D721Med (cell line): ENCODE measurements around the gene DLG4.
A peak's percentile ranks its signal among the peaks of the same experiment; 100 is the strongest.

Source experiments
- DNase-seq: peaks from one replicate; pipeline ENCODE4 v3.0.0; 2011; ENCODE audit warnings: low spot score; ENCODE audit not compliant: insufficient read length
- FAIRE-seq: peaks from 2 replicates; lab custom pipeline; 2011; peaks lifted over from hg19 to GRCh38; lab: Jason Lieb, UNC
- TF ChIP-seq, protein P1 (sequence below): IDR thresholded peaks from 2 replicates; pipeline ENCODE4 v1.5.1; 2012; ENCODE audit warnings: mild to moderate bottlenecking, control low read depth; ENCODE audit not compliant: insufficient read depth; ENCODE audit errors: missing control alignments

DLG4 gene

DNA sequence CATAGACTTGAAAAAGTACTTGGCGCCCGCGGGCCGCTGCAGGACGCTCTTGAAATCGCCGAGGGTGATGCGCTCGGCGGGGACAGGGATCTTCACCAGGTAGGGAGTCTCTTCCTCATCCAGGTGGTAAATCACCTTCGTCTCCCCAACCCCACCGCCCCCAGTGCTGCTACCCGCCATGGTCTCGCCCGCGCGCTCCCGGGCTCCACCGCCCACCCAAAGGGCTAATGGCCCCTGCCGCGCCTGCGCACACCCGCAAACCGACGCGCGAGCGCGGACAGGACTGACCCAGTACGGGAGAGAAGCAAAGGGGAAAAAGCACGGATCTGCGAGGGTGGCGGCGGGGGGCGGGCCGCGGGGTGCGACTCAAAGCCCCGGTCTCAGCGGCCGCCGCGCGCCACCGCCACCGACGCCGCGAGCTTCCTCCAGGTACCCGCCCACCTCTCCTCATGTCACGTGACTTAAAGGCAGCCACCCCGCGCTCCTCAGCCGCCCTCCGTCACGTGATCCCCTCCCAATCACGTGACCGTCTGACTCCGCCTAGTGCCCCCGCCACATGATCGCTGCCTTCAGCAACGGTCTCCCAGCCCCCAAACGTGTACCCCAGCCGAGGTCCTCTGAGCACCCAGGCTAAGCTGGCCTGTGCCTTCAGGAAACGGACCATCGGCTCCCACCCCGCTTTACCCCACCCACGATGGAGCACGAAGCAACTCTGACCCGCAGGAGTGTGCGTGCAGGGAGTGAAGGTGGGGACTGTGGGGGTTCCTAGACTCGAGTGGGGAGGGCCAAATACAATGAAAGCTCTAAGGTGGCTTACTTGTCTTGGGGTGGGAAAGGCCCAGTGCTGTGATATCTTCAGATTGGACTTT, 14.7 kb upstream of the DLG4 start, which contains the start of gene DVL2:
TSS of gene DVL2 (minus strand) at position 435 of the 869 bp plus-strand sequence. CDS start at position 180, 255 bp downstream.
- TF ChIP-seq, protein P1, sequence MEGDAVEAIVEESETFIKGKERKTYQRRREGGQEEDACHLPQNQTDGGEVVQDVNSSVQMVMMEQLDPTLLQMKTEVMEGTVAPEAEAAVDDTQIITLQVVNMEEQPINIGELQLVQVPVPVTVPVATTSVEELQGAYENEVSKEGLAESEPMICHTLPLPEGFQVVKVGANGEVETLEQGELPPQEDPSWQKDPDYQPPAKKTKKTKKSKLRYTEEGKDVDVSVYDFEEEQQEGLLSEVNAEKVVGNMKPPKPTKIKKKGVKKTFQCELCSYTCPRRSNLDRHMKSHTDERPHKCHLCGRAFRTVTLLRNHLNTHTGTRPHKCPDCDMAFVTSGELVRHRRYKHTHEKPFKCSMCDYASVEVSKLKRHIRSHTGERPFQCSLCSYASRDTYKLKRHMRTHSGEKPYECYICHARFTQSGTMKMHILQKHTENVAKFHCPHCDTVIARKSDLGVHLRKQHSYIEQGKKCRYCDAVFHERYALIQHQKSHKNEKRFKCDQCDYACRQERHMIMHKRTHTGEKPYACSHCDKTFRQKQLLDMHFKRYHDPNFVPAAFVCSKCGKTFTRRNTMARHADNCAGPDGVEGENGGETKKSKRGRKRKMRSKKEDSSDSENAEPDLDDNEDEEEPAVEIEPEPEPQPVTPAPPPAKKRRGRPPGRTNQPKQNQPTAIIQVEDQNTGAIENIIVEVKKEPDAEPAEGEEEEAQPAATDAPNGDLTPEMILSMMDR: no peak
- FAIRE-seq: no peak

DNA sequence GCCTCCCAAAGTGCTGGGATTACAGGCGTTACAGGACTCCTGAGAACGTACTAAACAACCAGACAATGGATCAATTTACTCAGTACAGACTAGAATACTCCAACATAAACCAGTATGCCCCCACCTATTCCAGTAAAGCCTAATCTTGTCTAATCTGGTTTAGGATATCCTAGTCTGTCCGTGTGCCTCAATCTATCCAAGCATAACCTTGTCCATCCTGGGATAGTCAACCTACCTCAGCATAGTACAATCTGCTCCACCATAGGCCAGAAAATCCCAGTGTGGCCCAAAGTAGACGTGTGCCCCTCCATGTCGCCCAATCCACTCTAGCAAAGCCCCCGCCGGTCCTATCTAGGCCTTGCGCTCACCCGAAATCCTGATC, 14.1 kb upstream of the DLG4 start:
- DNase-seq: no peak
- TF ChIP-seq, protein P1: no peak
- no peak for FAIRE-seq

More for the DNA sequence above, 14.7 kb upstream of the DLG4 start, which contains the start of gene DVL2:
- DNase-seq: peak; percentile 99

DNA sequence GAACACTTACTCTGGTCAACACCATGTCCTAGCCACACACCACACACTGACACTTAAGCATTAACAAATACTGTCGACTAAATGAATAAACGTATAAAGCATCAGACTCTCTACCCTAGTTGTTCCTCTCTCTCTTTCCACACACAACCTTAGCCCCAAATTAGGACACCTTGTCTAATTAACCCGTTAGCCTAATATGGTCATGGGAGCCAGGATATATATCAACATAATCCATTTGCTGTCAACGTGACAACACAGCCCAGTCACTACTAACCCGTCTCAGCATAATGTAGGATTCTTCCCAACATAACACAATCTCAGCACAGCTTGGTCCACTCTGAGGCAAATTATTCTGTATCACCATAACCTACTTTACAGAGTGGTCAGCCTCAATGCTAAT, 12.5 kb upstream of the DLG4 start:
- FAIRE-seq (no peak), DNase-seq (no peak)
- TF ChIP-seq, protein P1: no peak

DNA sequence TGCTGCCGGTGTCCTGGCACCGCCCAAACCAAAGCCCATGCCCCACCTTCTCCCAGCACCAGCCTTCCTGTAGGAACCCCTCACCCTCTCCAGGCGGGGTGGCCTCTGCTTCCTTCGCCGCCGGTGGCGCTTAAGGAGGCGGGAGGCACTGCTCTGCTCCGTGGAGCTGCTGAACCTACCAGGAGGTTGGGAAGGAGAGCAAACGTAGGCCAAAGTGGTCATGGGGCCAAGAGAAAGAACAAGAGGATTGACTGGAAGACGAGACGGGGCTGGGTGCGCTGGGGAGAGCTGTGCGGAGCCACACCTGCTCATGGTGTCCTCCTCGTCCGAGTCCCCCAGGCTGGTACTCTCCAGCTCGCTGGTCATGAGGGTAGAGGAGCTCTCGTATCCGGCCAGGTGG, 9.9 kb upstream of the DLG4 start:
- no peak for FAIRE-seq

DNA sequence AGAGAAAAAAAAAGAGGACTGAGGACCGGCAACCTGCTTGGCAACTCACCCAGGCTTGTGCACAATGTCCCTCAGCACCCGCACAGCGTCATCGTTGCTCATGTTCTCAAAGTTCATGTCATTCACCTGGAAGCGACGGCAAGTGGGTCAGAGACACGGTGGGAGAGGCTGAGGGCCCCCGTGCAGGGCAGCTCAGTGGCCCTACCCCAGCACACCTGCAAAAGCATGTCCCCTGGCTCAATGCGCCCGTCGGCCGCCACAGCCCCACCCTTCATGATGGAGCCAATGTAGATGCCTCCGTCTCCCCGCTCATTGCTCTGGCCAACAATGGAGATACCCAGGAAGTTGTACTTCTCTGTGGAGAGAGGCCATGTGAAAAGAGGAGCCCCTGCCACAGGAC, 9.3 kb upstream of the DLG4 start:
- DNase-seq (no peak), FAIRE-seq (no peak)
- TF ChIP-seq, protein P1: no peak

More for the DNA sequence above, 9.9 kb upstream of the DLG4 start:
- TF ChIP-seq, protein P1: no peak
- DNase-seq: no peak

DNA sequence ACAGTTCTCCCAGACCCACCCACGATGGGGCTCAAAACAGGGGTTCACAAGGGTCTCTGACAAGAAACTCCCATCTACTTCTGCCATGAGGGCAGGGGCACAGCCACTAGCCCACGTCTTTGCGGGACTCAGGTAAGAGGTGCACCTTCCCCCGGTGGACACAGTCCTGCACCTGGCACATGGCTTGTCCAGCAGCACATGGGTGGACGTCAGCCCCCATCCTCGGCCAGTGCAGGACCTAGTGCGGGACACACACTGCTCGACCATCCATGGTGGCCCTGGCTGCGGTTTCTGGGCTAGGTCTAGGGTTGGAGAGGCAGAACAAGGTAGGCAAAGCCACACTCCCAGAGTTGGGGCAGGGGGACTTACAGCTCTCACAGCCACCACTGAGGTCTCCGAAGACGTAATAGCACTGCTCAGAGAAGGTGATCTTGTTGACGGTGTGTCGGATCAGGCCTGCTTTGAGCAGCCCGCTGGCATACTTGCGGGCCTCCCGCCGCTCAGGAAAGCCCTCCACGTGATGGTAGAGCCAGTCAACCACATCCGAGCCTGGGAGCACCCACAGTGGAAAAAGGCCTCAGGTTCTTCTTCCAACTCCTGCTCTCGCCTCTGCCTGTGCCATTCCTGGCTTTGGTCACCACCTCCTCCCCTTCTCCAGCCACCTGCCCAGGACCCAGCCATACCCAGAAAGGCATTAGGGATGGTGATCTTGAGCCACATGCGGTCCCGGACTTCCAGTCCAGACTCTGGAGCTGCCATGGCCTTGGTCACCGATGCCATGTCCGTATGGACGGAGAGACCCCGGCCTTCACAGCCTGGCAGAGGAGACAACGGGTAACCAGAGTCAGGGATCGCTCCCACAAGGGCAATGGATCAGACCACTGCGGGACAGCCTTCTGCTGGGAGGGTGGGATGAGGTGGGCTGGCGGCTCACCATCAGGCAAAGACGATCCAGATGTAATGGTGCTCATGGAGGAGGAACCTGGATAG, 7.4 kb upstream of the DLG4 start:
- DNase-seq (no peak), FAIRE-seq (no peak)
- TF ChIP-seq, protein P1: no peak
